ENCODE results near the gene RPN1. TPM values are rescaled to one million over a fixed set of nuclear protein-coding genes. Genes with fewer than 3 reads are reported as not detected.

Gene RPN1
- total and polyA plus RNA-seq, 2 of the 13 experiments (the other 11 are each of a cell fraction or from before 2014, with no cell fraction given), result 290 to 342 TPM

DNA sequence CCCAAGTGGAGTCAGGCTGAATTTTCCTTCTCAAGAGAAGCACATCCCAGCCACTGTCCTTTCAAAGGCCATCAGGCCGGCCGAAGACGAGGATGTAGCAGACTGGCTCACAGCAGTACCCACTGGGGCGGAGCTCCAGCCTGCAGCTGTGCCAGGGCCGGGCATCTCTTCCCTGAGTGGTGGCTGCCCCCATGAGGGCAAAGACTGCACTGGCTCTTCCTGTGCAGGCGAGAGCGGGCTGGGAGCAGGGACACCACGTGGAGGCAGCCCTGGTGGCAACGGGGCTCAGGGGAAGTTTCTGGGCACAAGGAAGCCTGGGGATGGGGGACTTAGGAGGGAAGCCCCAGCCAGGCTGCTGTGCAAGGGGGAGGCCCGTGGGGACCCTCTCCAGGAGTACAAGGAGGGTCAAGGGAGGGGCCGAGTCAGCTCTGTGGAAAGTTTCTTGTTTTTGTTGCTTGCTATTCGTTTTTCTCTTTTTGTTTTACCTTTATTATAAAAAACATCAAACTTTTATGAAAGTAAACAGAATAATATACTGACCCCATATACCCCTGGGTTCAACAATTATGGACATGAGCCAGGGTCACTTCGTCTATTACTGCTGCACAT, 66.1 kb downstream of the RPN1 start (continued):
- TF ChIP-seq, protein P1, sequence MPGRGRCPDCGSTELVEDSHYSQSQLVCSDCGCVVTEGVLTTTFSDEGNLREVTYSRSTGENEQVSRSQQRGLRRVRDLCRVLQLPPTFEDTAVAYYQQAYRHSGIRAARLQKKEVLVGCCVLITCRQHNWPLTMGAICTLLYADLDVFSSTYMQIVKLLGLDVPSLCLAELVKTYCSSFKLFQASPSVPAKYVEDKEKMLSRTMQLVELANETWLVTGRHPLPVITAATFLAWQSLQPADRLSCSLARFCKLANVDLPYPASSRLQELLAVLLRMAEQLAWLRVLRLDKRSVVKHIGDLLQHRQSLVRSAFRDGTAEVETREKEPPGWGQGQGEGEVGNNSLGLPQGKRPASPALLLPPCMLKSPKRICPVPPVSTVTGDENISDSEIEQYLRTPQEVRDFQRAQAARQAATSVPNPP (CRISPR knock-in tag; IDR thresholded peaks at IDR 0.05), result no peak
- no peak for TF ChIP-seq DR1 (CRISPR knock-in tag; IDR thresholded peaks at IDR 0.05)
- no peak for TF ChIP-seq ZBTB43 (CRISPR knock-in tag; conservative IDR thresholded peaks at IDR 0.05)
- TF ChIP-seq ZNF614 (CRISPR knock-in tag; IDR thresholded peaks at IDR 0.05; ENCODE audit: borderline replicate concordance), result no peak
- no peak for TF ChIP-seq DZIP1 (CRISPR knock-in tag; IDR thresholded peaks at IDR 0.05)
- peak; percentile 43; the same call in 1 of the 2 replicates for TF ChIP-seq ERF (CRISPR knock-in tag; IDR thresholded peaks at IDR 0.05)
- peak; percentile 47; the same call in 1 of the 2 replicates for TF ChIP-seq ZNF547 (CRISPR knock-in tag; IDR thresholded peaks at IDR 0.05)
- TF ChIP-seq CREB1 (IDR thresholded peaks at IDR 0.05), result no peak
- no peak for TF ChIP-seq CREB1 (CRISPR knock-in tag; IDR thresholded peaks at IDR 0.05)
- 0 out of 2 replicates have a peak, but pooled peaks have one; percentile 24 for TF ChIP-seq ZNF501 (CRISPR knock-in tag; IDR thresholded peaks at IDR 0.05)
- TF ChIP-seq SPEN (CRISPR knock-in tag; IDR thresholded peaks at IDR 0.05; ENCODE audit: low read depth), result no peak
- TF ChIP-seq NFKB2 (CRISPR knock-in tag; IDR thresholded peaks at IDR 0.05; ENCODE audit: borderline replicate concordance), result no peak
- TF ChIP-seq MYC (CRISPR knock-in tag; IDR thresholded peaks at IDR 0.05; ENCODE audit: borderline replicate concordance), result peak; percentile 76; the same call in 1 of the 2 replicates
- no peak for TF ChIP-seq NFKBIZ (CRISPR knock-in tag; IDR thresholded peaks at IDR 0.05)
- no peak for TF ChIP-seq ZNF562 (CRISPR knock-in tag; IDR thresholded peaks at IDR 0.05; ENCODE audit: borderline replicate concordance)
- TF ChIP-seq NKX3-1 (CRISPR knock-in tag; IDR thresholded peaks at IDR 0.05), result no peak
- TF ChIP-seq ZNF572 (CRISPR knock-in tag; IDR thresholded peaks at IDR 0.05), result peak; percentile 28; the same call in 1 of the 2 replicates
- TF ChIP-seq TCF7L2 (IDR thresholded peaks at IDR 0.05; ENCODE audit: low read depth, low read length), result no peak
- no peak for TF ChIP-seq SIX1 (CRISPR knock-in tag; IDR thresholded peaks at IDR 0.05; ENCODE audit: borderline replicate concordance)
- TF ChIP-seq STAG1 (CRISPR knock-in tag; IDR thresholded peaks at IDR 0.05), result peak; percentile 90
- TF ChIP-seq, protein P2, sequence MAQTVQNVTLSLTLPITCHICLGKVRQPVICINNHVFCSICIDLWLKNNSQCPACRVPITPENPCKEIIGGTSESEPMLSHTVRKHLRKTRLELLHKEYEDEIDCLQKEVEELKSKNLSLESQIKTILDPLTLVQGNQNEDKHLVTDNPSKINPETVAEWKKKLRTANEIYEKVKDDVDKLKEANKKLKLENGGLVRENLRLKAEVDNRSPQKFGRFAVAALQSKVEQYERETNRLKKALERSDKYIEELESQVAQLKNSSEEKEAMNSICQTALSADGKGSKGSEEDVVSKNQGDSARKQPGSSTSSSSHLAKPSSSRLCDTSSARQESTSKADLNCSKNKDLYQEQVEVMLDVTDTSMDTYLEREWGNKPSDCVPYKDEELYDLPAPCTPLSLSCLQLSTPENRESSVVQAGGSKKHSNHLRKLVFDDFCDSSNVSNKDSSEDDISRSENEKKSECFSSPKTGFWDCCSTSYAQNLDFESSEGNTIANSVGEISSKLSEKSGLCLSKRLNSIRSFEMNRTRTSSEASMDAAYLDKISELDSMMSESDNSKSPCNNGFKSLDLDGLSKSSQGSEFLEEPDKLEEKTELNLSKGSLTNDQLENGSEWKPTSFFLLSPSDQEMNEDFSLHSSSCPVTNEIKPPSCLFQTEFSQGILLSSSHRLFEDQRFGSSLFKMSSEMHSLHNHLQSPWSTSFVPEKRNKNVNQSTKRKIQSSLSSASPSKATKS (CRISPR knock-in tag; IDR thresholded peaks at IDR 0.05), result no peak
- TF ChIP-seq MTF2 (CRISPR knock-in tag; IDR thresholded peaks at IDR 0.05; ENCODE audit: borderline replicate concordance), result no peak
- no peak for TF ChIP-seq RXRB (CRISPR knock-in tag; IDR thresholded peaks at IDR 0.05; ENCODE audit: borderline replicate concordance)
- no peak for TF ChIP-seq SP1 (IDR thresholded peaks at IDR 0.05)
- TF ChIP-seq SP1 (CRISPR knock-in tag; IDR thresholded peaks at IDR 0.05), result no peak

All from HepG2 (cell line).